ENCODE results near the gene NOD2.

NOD2 gene

DNA sequence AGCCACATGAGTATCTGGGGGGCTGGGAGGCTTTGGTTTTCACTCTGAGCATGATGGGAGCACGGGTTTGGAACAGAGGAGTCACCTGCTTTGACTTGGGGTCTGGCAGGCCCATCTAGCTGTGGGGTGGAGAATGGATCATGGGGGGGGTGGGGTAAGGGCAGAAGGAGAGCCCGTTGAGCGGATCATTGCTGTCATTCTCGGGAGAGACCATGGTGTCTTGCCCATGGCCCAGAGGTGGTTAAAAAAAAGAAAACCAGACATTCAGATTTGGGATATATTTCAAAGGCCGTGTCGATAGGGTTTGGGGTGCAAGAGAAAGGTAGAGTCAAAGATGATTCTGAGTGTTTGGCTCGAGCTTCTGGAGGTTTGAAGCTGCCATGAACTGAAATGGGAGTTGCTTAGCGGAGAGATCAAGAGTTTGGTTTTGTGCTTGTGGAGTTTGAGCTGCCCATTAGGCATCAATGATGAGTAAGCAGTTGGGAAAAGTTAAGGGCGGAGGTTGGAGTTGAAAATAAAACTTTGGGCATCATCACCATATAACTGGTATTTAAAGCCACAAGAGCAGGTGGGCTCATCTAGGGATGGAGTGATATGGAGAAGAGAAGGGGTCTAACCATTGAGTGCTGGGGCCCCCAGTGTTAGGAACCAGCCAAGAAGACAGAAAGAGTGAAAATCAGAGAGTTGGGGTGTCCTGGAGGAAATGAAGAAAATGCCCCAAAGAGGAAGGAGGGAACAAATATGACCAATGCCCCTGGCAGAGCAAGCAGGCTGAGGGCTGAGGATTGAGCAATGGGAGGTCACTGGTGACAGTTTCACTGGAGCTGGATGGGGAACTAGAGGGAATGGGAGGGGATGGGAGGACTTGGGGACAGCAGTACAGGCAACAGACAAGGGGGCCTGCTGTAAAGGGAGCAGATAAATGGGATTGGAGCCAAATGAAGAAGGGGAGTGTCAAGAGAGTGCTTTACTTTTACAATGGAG, 1.9 kb downstream of the NOD2 start:
- TF ChIP-seq, protein P1, sequence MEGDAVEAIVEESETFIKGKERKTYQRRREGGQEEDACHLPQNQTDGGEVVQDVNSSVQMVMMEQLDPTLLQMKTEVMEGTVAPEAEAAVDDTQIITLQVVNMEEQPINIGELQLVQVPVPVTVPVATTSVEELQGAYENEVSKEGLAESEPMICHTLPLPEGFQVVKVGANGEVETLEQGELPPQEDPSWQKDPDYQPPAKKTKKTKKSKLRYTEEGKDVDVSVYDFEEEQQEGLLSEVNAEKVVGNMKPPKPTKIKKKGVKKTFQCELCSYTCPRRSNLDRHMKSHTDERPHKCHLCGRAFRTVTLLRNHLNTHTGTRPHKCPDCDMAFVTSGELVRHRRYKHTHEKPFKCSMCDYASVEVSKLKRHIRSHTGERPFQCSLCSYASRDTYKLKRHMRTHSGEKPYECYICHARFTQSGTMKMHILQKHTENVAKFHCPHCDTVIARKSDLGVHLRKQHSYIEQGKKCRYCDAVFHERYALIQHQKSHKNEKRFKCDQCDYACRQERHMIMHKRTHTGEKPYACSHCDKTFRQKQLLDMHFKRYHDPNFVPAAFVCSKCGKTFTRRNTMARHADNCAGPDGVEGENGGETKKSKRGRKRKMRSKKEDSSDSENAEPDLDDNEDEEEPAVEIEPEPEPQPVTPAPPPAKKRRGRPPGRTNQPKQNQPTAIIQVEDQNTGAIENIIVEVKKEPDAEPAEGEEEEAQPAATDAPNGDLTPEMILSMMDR (conservative IDR thresholded peaks at IDR 0.05), result no peak
- TF ChIP-seq ZFX (IDR thresholded peaks at IDR 0.05), result no peak
- no peak overlapping the region for H3K27ac ChIP-seq

DNA sequence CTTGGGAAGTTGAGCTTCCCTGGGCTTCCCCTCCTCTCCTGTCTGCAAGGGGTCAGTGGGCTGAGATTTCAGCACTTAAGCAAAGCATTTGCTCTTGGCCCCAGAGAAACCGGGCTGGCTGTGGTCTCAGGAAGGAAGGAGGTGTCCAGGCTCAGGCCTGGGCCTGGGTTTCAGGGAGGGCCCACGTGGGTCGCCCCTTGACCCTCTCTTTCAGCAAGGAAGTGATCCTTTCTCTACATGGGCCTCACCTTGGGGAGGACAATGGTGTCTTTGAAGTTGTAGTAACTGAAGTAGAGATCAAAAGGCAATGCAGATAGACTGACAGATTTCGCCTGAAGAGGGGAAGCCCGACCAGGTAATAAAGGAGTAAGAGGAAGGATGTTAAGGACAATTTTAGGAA, 2.7 kb downstream of the NOD2 start:
- no peak overlapping the region for H3K27ac ChIP-seq
- TF ChIP-seq, protein P1 (conservative IDR thresholded peaks at IDR 0.05), result no peak
- no peak for TF ChIP-seq ZFX (IDR thresholded peaks at IDR 0.05)

DNA sequence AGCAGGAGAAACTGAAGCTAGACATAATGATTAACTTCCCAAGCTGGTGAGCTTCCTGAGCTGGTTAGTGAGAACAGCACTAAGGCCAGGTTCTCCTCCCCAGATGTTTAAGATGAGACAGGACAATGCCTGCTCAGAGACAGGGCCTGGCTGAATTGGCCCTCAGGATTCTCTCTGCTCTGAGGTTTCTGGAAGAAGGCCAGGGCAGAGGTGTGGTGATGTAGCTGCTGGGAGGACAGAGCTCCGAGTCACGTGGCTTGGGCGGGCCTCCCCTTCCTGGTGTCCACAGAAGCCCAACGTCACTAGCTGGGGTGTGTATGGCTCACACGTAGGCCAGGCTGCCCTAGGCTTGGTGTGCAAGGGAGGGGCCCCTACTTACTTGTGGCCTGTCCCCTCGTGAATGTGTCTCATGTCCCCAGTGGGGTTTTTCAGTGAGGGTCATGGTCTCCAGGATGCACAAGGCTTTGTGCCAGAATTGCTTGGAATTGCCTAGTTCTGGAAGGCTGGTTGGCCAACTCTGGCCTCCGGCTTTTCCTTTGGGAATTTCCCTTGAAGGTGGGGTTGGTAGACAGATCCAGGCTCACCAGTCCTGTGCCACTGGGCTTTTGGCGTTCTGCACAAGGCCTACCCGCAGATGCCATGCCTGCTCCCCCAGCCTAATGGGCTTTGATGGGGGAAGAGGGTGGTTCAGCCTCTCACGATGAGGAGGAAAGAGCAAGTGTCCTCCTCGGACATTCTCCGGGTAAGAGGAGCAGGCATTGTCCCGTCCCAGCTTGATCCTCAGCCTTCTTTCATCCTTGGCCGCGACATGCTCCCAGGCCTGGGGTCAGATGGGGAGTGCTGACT, 3.4 kb downstream of the NOD2 start:
- H3K27ac ChIP-seq, result no peak overlapping the region
- no peak for TF ChIP-seq ZFX (IDR thresholded peaks at IDR 0.05)
- TF ChIP-seq, protein P1 (conservative IDR thresholded peaks at IDR 0.05), result no peak

DNA sequence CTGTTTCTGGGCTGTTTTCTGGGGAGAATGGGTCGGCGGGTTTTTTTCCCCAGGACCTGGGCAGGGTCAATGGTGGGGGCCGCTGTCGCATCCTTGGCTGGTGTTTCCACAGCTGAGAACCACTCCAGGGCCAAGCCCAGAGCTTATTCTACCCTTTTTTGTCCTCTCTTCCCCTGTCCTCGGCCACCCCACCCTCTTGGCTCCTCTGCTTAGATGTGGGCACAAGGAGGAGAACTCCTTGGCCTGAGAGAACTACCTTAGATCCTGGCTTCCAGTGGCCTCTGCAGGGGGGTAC, 4.0 kb downstream of the NOD2 start:
- TF ChIP-seq, protein P1 (conservative IDR thresholded peaks at IDR 0.05), result no peak
- TF ChIP-seq ZFX (IDR thresholded peaks at IDR 0.05), result no peak
- H3K27ac ChIP-seq, result no peak overlapping the region

DNA sequence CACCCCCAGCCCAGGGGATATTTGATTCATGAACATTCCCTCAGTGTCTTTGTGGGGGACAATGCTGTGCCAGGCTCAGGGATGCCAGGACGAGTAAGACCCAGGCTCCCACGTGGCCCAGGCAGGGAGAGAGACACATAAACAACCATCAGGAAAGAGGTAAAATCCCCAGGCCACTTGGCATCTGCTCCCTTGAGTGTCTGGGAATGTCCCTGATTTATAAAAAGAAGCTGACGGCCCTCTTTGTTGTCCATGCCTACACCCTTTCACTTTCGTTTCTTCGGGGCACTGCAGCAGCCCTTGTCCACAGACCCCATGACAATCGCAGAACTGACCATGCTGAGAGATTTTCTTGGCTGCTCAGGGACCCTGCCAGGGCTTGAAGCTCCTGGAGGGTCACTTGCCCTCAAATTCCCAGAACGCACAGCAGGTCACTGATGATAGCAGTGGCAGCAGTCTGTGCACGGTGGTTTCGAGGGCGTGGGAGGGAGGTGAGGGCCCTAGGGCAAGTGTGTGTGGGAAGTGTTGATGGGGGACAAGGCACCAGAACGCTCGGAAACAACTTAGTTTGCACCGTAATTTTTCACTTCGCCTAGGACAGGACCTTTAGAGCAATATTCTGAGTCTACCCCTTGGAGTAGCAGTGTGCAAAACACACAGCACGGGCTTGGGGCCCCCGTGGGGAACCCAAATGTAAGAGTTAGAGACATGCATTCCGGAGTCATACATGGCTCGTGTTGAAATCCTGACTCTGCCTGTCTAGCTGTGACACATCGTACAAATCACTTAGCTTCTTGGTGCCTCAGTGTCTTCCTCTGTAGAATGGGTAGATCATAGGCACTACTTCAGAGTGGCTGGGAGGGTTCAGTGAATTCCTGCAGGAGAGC, 4.7 kb downstream of the NOD2 start:
- H3K27ac ChIP-seq, result no peak overlapping the region
- TF ChIP-seq, protein P1 (conservative IDR thresholded peaks at IDR 0.05), result no peak
- TF ChIP-seq ZFX (IDR thresholded peaks at IDR 0.05), result no peak

DNA sequence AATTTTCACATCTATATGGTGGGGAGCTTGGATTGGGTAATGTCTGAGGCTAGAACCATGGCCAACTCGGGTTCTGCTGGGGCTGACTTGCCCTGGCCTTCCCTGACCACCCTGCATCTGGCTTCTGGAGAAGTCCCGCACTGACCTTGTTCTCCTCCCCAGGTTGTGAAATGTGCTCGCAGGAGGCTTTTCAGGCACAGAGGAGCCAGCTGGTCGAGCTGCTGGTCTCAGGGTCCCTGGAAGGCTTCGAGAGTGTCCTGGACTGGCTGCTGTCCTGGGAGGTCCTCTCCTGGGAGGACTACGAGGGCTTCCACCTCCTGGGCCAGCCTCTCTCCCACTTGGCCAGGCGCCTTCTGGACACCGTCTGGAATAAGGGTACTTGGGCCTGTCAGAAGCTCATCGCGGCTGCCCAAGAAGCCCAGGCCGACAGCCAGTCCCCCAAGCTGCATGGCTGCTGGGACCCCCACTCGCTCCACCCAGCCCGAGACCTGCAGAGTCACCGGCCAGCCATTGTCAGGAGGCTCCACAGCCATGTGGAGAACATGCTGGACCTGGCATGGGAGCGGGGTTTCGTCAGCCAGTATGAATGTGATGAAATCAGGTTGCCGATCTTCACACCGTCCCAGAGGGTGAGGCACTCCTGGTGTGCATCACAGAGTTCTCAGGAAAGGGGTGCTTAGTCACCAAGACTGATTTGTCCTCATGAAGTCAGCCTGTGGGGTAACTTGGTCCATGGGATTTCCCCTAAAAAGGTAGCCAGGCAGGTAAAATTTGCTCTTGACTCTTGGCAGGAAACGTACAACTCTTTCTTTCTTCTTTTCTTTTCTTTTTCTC, 6.1 kb downstream of the NOD2 start:
- no peak overlapping the region for H3K27ac ChIP-seq
- no peak for TF ChIP-seq ZFX (IDR thresholded peaks at IDR 0.05)
- TF ChIP-seq, protein P1 (conservative IDR thresholded peaks at IDR 0.05), result no peak

All from C4-2B (cell line).